ENCODE data around the gene SHROOM2.

SHROOM2 gene

DNA sequence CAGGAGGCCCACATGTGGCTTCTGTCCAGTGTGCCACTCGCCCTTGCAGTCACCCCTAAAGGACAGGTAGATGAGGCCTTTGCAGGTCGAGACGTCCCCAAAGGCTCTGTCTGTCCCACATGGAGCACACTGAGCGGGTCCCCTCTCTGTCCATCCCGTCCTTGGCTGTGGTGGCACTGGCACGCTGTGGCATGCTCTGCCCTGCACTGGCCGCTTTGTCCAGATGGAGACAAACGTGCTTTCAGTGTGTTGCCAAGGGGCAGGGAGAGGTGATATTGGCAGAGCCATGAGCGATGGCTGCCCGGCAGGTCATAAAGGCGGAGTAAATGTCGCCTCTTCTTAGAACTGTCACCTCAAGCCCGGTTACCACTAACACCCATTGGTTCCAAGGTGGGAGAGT, 94.0 kb downstream of the SHROOM2 start (continued):
- TF ChIP-seq ZNF768 (tag by site-specific recombination; IDR thresholded peaks at IDR 0.05) (no peak), KLF1 (tag by site-specific recombination; IDR thresholded peaks at IDR 0.05) (no peak), ZNF530 (tag by site-specific recombination; IDR thresholded peaks at IDR 0.05; ENCODE audit: low read depth) (no peak), ZNF510 (tag by site-specific recombination; IDR thresholded peaks at IDR 0.05; ENCODE audit: insufficient replicate concordance) (no peak), ZNF223 (tag by site-specific recombination; IDR thresholded peaks at IDR 0.05) (no peak), ZNF785 (tag by site-specific recombination; IDR thresholded peaks at IDR 0.05) (no peak), ZNF169 (tag by site-specific recombination; IDR thresholded peaks at IDR 0.05) (no peak)
- TF ChIP-seq, protein P1, sequence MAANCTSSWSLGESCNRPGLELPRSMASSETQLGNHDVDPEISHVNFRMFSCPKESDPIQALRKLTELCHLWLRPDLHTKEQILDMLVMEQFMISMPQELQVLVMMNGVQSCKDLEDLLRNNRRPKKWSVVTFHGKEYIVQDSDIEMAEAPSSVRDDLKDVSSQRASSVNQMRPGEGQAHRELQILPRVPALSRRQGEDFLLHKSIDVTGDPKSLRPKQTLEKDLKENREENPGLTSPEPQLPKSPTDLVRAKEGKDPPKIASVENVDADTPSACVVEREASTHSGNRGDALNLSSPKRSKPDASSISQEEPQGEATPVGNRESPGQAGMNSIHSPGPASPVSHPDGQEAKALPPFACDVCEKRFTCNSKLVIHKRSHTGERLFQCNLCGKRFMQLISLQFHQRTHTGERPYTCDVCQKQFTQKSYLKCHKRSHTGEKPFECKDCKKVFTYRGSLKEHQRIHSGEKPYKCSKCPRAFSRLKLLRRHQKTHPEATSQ (tag by site-specific recombination; IDR thresholded peaks at IDR 0.05), result no peak
- TF ChIP-seq, protein P2, sequence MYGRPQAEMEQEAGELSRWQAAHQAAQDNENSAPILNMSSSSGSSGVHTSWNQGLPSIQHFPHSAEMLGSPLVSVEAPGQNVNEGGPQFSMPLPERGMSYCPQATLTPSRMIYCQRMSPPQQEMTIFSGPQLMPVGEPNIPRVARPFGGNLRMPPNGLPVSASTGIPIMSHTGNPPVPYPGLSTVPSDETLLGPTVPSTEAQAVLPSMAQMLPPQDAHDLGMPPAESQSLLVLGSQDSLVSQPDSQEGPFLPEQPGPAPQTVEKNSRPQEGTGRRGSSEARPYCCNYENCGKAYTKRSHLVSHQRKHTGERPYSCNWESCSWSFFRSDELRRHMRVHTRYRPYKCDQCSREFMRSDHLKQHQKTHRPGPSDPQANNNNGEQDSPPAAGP (tag by site-specific recombination; IDR thresholded peaks at IDR 0.05), result no peak

DNA sequence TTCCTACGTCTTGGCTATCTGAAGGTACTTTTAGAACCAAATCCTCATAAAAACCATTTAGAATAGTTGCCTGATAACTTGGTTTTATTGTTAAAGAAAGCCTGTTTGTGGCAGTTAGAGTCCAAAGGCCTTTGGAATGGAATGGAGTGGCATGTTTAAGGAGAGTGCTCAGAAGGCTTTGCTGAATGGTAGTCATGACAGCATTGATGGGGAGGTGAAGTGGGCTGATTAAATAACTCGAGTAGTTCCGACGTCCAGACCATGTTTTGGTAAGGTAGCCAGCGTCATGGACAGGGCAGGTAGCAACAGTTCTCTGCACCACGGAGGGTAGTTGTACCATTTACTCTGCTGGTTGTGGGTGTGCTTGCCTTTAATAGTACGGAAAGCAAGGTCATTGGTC, 94.6 kb downstream of the SHROOM2 start:
- H3K36me3 ChIP-seq (ENCODE audit: control insufficient read depth in 2 of 2, insufficient read depth in 1 of 2, low read length in 2 of 2), result no peaks in the 10 kb centered on the region
- H3K4me3 ChIP-seq (ENCODE audit: low read depth, low read length), result no peak overlapping the region
- no peak overlapping the region for H3K27ac ChIP-seq (ENCODE audit: extremely low read depth, low read depth, low read length)
- ChIA-PET CTCF (no interaction called here), POLR2A (no interaction called here)
- no peaks in the 10 kb centered on the region for H3K4me1 ChIP-seq (ENCODE audit: control insufficient read depth, insufficient read depth, low read length)
- H3K9me3 ChIP-seq (ENCODE audit: control insufficient read depth, insufficient read depth, low read depth, low read length), result no peaks in the 10 kb centered on the region
- TF ChIP-seq, protein P3, sequence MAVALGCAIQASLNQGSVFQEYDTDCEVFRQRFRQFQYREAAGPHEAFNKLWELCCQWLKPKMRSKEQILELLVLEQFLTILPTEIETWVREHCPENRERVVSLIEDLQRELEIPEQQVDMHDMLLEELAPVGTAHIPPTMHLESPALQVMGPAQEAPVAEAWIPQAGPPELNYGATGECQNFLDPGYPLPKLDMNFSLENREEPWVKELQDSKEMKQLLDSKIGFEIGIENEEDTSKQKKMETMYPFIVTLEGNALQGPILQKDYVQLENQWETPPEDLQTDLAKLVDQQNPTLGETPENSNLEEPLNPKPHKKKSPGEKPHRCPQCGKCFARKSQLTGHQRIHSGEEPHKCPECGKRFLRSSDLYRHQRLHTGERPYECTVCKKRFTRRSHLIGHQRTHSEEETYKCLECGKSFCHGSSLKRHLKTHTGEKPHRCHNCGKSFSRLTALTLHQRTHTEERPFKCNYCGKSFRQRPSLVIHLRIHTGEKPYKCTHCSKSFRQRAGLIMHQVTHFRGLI (tag by site-specific recombination; IDR thresholded peaks at IDR 0.05), result no peak
- TF ChIP-seq OVOL3 (tag by site-specific recombination; IDR thresholded peaks at IDR 0.05), result no peak
- TF ChIP-seq, protein P4, sequence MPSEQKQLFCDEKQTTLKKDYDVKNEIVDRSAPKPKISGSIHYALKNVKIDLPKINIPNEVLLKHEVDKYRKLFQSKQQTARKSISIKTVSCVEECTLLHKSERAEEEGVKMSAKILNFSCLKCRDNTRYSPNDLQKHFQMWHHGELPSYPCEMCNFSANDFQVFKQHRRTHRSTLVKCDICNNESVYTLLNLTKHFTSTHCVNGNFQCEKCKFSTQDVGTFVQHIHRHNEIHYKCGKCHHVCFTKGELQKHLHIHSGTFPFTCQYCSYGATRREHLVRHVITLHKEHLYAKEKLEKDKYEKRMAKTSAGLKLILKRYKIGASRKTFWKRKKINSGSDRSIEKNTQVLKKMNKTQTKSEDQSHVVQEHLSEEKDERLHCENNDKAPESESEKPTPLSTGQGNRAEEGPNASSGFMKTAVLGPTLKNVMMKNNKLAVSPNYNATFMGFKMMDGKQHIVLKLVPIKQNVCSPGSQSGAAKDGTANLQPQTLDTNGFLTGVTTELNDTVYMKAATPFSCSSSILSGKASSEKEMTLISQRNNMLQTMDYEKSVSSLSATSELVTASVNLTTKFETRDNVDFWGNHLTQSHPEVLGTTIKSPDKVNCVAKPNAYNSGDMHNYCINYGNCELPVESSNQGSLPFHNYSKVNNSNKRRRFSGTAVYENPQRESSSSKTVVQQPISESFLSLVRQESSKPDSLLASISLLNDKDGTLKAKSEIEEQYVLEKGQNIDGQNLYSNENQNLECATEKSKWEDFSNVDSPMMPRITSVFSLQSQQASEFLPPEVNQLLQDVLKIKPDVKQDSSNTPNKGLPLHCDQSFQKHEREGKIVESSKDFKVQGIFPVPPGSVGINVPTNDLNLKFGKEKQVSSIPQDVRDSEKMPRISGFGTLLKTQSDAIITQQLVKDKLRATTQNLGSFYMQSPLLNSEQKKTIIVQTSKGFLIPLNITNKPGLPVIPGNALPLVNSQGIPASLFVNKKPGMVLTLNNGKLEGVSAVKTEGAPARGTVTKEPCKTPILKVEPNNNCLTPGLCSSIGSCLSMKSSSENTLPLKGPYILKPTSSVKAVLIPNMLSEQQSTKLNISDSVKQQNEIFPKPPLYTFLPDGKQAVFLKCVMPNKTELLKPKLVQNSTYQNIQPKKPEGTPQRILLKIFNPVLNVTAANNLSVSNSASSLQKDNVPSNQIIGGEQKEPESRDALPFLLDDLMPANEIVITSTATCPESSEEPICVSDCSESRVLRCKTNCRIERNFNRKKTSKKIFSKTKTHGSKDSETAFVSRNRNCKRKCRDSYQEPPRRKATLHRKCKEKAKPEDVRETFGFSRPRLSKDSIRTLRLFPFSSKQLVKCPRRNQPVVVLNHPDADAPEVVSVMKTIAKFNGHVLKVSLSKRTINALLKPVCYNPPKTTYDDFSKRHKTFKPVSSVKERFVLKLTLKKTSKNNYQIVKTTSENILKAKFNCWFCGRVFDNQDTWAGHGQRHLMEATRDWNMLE (tag by site-specific recombination; conservative IDR thresholded peaks at IDR 0.05; ENCODE audit: low read depth), result no peak
- TF ChIP-seq BCL11A (tag by site-specific recombination; IDR thresholded peaks at IDR 0.05; ENCODE audit: low read depth), result no peak
- no peak for TF ChIP-seq ZNF174 (tag by site-specific recombination; IDR thresholded peaks at IDR 0.05)
- no peak for TF ChIP-seq ZNF157 (tag by site-specific recombination; IDR thresholded peaks at IDR 0.05)
- TF ChIP-seq ZNF394 (tag by site-specific recombination; IDR thresholded peaks at IDR 0.05; ENCODE audit: borderline replicate concordance), result no peak
- no peak for TF ChIP-seq GLIS2 (tag by site-specific recombination; IDR thresholded peaks at IDR 0.05)
- TF ChIP-seq, protein P5, sequence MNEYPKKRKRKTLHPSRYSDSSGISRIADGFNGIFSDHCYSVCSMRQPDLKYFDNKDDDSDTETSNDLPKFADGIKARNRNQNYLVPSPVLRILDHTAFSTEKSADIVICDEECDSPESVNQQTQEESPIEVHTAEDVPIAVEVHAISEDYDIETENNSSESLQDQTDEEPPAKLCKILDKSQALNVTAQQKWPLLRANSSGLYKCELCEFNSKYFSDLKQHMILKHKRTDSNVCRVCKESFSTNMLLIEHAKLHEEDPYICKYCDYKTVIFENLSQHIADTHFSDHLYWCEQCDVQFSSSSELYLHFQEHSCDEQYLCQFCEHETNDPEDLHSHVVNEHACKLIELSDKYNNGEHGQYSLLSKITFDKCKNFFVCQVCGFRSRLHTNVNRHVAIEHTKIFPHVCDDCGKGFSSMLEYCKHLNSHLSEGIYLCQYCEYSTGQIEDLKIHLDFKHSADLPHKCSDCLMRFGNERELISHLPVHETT (tag by site-specific recombination; IDR thresholded peaks at IDR 0.05), result no peak
- TF ChIP-seq, protein P6, sequence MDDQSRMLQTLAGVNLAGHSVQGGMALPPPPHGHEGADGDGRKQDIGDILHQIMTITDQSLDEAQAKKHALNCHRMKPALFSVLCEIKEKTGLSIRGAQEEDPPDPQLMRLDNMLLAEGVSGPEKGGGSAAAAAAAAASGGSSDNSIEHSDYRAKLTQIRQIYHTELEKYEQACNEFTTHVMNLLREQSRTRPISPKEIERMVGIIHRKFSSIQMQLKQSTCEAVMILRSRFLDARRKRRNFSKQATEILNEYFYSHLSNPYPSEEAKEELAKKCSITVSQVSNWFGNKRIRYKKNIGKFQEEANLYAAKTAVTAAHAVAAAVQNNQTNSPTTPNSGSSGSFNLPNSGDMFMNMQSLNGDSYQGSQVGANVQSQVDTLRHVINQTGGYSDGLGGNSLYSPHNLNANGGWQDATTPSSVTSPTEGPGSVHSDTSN (CRISPR knock-in tag; IDR thresholded peaks at IDR 0.05), result no peak
- no peak for TF ChIP-seq ZNF23 (tag by site-specific recombination; IDR thresholded peaks at IDR 0.05; ENCODE audit: borderline replicate concordance)
- no peak for TF ChIP-seq ZNF76 (tag by site-specific recombination; IDR thresholded peaks at IDR 0.05; ENCODE audit: borderline replicate concordance, low read depth)
- no peak for TF ChIP-seq KLF9 (tag by site-specific recombination; IDR thresholded peaks at IDR 0.05; ENCODE audit: low read depth)
- TF ChIP-seq, protein P7, sequence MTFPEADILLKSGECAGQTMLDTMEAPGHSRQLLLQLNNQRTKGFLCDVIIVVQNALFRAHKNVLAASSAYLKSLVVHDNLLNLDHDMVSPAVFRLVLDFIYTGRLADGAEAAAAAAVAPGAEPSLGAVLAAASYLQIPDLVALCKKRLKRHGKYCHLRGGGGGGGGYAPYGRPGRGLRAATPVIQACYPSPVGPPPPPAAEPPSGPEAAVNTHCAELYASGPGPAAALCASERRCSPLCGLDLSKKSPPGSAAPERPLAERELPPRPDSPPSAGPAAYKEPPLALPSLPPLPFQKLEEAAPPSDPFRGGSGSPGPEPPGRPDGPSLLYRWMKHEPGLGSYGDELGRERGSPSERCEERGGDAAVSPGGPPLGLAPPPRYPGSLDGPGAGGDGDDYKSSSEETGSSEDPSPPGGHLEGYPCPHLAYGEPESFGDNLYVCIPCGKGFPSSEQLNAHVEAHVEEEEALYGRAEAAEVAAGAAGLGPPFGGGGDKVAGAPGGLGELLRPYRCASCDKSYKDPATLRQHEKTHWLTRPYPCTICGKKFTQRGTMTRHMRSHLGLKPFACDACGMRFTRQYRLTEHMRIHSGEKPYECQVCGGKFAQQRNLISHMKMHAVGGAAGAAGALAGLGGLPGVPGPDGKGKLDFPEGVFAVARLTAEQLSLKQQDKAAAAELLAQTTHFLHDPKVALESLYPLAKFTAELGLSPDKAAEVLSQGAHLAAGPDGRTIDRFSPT (tag by site-specific recombination; IDR thresholded peaks at IDR 0.05), result no peak
- TF ChIP-seq ZNF624 (tag by site-specific recombination; IDR thresholded peaks at IDR 0.05), result no peak

Data from HEK293 (cell line).